GDM1 (cell line): ENCODE results near the gene PPIA.
"Not testable (repeated sequence)": the region's sequence is repeated elsewhere in the genome, so short reads cannot be mapped to it uniquely, and the experiment has no call there.

ENCODE experiments used
- DNase-seq: peaks from one replicate; lab custom pipeline; 2025; lab: John Stamatoyannopoulos, UW

Gene PPIA

DNA sequence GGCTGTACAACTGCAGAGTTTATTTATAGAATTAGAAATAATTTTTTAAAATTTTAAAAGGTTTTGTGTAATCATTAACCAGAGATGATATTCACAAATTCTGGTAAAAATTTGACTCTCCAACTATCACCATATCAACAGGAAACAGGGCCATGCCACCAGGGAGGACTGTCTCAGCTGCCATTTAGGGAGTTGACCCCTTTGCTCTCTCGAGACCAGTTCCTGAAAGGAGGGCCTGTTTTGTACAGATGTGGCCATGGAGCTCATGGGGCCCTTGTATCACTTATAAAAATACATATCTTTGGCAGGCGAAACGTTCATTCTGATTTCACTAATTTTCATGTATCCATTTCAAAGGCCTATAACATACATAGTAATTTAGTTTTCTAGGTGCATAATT, 31.1 kb downstream of the PPIA start:
- DNase-seq = no peak

DNA sequence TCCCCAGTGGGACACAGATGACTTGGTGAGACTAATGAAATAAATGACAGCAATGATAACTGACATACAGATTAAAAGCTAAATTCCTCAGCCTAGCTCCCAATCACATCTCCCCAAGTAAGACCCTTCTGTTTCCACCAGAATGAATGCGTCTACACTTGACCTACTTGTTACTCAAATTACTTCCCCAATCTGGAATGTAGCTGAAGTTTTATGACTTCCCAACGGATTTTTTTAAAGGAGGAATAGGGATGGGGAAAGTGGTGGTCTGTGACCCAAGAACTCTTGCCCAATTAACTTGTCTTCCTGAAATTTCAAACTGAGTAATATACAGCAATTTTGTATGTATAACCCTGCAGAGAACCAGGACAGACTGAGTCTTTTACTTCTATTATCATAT, 42.3 kb downstream of the PPIA start:
- DNase-seq = no peak

GRCh38 chr7:44842675-44843074, 46.2 kb downstream of the PPIA start:
- DNase-seq = not testable (repeated sequence)

GRCh38 chr7:44843440-44843839, 47.0 kb downstream of the PPIA start:
- DNase-seq = not testable (repeated sequence)

- no peak for DNase-seq
Measured at GRCh38 chr7:44845451-44845850, 49.0 kb downstream of the PPIA start.

GRCh38 chr7:44846390-44846789, 49.9 kb downstream of the PPIA start:
- DNase-seq = not testable (repeated sequence)

DNA sequence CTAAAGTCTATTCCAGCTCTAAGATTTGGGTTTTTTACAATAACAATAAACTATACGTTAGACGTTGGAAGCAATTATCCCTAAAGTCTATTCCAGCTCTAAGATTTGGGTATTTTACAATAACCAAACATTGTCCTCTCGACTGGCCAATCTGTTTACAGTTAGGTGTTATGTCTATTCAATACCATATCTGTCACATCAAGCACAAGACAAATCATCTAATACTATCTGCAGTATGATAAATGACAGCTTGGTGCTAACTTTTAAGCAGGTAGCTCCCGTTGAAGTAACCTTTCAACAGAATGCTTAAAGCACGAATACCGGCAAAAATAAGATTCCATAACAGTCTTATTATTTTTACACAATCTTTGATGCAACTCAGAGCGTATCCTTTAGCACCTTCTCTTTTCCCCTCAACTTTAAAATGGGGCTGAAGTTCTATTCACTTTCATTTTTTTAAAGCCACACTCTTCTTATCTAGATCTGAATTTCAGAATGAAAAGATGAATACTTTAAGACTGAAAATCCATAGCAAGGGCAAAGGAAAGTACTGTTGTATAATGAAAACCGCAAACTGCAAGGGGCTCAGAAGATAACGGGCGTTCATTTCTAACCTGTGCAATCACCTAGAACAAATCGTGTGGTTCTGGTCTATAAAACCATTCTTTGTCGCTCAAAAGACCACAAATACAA, 50.5 kb downstream of the PPIA start:
- DNase-seq = no peak

GRCh38 chr7:44847509-44847919, 51.0 kb downstream of the PPIA start:
- DNase-seq = peak; percentile 85

- peak; percentile 99 for DNase-seq
Measured at GRCh38 chr7:44847920-44848634, 51.6 kb downstream of the PPIA start, which contains the start of gene H2AZ2. H2AZ2 (minus strand) TSS chr7:44848087; CDS start chr7:44847971, 116 bp downstream.

DNA sequence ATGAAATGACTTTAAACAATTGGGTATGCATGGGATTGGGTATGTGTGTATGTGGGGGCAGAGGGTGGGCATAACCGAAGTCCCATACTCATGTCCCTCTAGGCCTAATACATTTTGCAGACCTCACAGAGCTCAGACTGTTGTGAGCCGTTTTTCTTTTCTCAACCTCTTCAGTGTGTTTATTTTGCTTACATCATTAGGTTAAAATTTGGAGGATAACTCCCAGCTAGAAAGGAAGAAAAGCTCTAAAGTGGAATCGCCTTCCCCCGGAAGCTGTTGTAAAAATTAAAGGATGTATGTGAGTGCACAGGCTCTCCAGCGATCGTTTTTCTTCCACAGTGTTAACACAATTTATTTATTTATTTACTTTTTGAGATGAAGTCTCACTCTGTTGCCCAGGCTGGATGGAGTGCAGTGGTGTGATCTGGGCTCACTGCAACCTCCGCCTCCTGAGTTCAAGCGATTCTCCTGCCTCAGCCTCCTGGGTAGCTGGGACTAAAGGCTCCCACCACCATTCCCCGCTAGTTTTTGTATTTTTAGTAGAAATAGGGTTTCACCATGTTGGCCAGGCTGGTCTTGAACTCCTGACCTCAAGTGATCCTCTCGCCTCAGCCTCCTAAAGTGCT, 52.9 kb downstream of the PPIA start:
- DNase-seq = no peak

DNA sequence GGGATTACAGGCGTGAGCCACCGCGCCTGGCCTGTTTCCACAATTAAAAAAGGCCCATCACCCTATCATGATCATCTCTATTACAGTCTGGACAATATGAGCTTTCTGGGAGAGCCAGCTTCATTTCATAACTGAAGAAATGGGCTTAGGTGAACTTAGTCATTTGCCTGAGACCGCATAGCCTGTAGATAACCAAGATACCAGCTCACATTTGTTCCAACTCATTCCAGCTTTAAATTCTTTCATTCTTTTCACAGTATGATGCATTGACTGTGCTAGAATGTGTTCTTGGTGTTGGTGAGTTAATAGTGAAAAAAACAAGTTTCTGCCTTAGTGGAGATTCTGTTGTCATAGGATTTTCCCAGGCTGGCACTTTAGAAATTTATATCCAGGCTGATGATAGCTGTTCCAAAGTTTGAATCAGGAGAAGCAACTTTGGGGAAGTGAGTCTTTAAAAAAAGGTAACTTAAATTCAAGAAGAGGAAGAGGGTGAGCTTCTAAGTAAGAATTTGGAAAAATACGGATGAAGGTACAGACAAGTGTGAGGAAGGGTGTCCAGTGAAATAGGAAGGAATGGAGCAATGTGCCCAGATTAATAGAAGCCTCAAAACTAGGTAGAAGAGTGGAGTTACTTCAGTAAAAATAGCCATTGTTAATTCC, 53.5 kb downstream of the PPIA start:
- DNase-seq = no peak

- no peak for DNase-seq
Measured at GRCh38 chr7:44852590-44852989, 56.1 kb downstream of the PPIA start.
